ENCODE measurements around the gene SPEN.
"Not testable (repeated sequence)": the region's sequence is repeated elsewhere in the genome, so short reads cannot be mapped to it uniquely, and the experiment has no call there.

Gene SPEN

DNA sequence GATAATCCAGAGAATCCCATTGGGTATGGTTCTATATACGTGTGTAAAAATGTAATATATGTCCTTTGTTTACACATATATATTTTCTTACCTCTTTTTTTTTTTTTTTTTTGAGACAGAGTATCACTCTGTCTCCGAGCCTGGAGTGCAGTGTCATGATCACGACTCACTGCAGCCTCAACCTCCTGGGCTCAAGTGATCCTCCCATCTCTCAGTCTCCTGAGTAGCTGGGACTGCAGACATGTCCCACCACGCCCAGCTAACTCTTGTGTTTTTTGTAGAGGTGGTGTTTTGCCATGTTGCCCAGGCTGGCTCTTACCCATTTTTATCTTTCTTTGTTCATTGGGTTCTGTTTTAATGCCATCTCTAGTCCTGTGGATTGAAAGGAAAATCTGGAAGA, 68.9 kb downstream of the SPEN start:
- Mint-ChIP-seq H3K27ac (peak overlapping the region; percentile 41), H3K4me3 (peak overlapping the region; percentile 62), H3K4me1 (ENCODE audit: low read depth) (peaks cover 28% of the 10 kb centered on the region), H3K36me3 (ENCODE audit: low read depth) (peaks cover 51% of the 10 kb centered on the region), H3K27me3 (ENCODE audit: low read depth) (no peaks in the 10 kb centered on the region), H3K9me3 (no peaks in the 10 kb centered on the region)
- DNase-seq (ENCODE audit: low spot score) = no peak

DNA sequence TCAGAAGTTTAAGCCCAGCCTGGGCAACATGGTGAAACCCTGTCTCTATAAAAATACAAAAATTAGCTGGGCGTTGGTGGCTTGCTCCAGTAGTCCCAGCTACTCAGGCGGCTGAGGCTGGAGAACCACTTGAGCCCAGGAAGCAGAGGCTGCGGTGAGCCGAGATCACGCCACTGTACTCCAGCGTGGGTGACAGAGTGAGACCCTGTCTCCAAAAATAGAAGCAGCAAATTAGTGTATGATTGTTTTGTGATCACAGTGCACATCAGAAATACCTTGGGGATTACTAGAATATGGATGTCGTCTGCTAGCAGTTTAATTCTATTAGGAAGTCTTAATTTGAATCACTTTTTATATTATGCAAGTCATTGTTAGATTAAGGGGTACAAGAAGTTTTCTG, 69.4 kb downstream of the SPEN start:
- H3K27me3 Mint-ChIP-seq (ENCODE audit: low read depth) = no peaks in the 10 kb centered on the region
- H3K4me1 Mint-ChIP-seq (ENCODE audit: low read depth) = peaks cover 28% of the 10 kb centered on the region
- peaks cover 53% of the 10 kb centered on the region for H3K36me3 Mint-ChIP-seq (ENCODE audit: low read depth)
- H3K27ac Mint-ChIP-seq = no peak overlapping the region
- peak overlapping the region; percentile 5 for H3K4me3 Mint-ChIP-seq
- H3K9me3 Mint-ChIP-seq = no peaks in the 10 kb centered on the region
- no peak for DNase-seq (ENCODE audit: low spot score)

DNA sequence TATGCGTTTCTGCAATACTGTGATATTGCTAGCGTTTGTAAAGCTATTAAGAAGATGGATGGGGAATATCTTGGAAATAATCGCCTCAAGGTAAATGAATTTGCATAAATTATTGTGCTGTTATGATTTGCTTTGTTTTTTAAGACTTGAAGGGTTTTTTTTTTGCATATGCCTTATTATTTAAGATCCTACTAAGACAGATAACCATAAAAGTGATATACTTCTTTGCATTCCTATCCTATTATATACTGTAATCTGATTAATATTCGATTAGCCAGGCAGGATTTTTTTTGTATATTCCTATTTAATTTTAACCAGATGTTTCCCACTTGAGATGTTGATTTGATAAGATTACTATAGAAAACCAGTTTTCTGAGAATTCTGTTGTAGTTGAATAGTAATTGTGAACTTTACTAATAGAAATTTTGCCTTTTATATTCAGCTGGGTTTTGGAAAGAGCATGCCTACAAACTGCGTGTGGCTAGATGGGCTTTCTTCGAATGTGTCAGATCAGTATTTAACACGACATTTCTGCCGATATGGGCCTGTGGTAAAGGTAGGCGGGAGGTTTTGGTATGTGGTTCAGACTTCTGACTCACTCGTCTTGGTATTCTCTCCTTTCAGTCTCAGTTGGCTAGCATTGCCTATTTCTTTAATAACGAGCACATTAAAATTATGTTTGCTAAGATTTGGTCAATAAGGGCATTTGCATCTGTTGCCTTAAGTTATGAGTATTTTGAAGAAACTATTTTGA, 71.6 kb downstream of the SPEN start:
- H3K36me3 Mint-ChIP-seq (ENCODE audit: low read depth) = peaks cover 53% of the 10 kb centered on the region
- peak overlapping the region; percentile 45 for H3K4me3 Mint-ChIP-seq
- H3K4me1 Mint-ChIP-seq (ENCODE audit: low read depth) = peaks cover 28% of the 10 kb centered on the region
- peak; percentile 84 for DNase-seq (ENCODE audit: low spot score)
- H3K27me3 Mint-ChIP-seq (ENCODE audit: low read depth) = no peaks in the 10 kb centered on the region
- peak overlapping the region; percentile 17 for H3K27ac Mint-ChIP-seq
- no peaks in the 10 kb centered on the region for H3K9me3 Mint-ChIP-seq

DNA sequence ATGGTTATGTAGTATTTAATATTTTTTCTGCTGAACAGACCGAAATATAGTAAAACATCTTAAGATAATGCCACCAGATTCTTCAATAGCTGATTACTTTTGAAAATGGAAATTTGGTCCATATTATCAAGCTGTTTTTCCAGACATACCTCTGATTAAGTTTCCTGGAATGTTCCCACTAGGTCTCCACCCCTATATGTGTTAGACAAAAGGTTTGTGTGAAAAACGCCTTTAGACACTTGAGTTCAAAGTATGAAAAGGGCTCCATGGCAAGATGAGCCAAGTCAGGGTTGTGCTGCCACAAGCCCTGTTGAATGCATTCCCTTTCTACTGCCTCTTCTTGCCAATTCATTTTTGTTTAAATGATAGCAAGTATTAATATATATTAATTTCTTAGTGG, 75.7 kb downstream of the SPEN start:
- Mint-ChIP-seq H3K4me3 (no peak overlapping the region), H3K27ac (no peak overlapping the region), H3K4me1 (ENCODE audit: low read depth) (peaks cover 15% of the 10 kb centered on the region), H3K36me3 (ENCODE audit: low read depth) (peaks cover 47% of the 10 kb centered on the region), H3K9me3 (no peaks in the 10 kb centered on the region), H3K27me3 (ENCODE audit: low read depth) (no peaks in the 10 kb centered on the region)
- no peak for DNase-seq (ENCODE audit: low spot score)

DNA sequence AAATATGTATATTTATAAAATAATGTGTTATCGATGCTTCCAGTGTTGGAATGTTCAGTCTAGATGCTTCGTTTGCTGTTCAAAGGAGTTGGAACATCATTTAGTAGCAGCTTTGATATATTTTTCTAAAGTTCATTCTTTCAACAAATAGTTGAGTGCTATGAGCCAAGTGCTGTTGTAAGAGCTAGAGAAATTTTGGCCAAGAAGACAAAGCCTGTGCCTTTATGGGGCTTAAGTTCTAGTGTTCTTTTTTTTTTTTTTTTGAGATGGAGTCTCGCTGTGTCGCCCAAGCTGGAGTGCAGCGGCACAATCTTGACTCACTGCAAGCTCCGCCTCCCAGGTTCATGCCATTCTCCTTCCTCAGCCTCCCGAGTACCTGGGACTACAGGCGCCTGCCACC, 78.9 kb downstream of the SPEN start:
- not testable (repeated sequence) for H3K4me3 Mint-ChIP-seq; H3K27me3 Mint-ChIP-seq (ENCODE audit: low read depth); H3K27ac Mint-ChIP-seq; H3K4me1 Mint-ChIP-seq (ENCODE audit: low read depth); H3K9me3 Mint-ChIP-seq; DNase-seq (ENCODE audit: low spot score)
- H3K36me3 Mint-ChIP-seq (ENCODE audit: low read depth) = peaks cover 61% of the 10 kb centered on the region

DNA sequence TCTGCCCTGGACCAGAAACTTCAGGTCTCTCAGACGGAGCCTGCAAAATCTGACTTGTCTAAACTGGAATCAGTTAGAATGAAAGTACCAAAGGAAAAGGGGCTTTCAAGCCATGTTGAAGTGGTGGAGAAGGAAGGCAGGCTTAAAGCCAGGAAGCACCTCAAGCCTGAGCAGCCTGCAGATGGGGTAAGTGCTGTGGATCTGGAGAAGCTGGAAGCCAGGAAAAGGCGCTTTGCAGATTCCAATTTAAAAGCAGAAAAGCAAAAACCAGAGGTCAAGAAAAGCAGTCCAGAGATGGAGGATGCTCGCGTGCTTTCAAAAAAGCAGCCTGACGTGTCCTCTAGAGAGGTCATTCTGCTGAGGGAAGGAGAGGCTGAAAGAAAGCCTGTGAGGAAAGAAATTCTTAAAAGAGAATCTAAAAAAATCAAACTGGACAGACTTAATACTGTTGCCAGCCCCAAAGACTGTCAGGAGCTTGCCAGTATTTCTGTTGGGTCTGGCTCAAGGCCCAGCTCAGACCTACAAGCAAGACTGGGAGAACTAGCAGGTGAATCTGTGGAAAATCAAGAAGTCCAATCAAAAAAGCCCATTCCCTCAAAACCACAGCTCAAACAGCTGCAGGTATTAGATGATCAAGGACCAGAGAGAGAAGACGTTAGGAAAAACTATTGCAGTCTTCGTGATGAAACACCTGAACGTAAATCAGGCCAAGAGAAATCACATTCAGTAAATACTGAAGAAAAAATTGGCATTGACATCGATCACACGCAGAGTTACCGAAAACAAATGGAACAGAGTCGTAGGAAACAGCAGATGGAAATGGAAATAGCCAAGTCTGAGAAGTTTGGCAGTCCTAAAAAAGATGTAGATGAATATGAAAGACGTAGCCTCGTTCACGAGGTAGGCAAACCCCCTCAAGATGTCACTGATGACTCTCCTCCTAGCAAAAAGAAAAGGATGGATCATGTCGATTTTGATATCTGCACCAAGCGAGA, 81.8 kb downstream of the SPEN start:
- no peak overlapping the region for H3K4me3 Mint-ChIP-seq
- H3K9me3 Mint-ChIP-seq = no peaks in the 10 kb centered on the region
- DNase-seq (ENCODE audit: low spot score) = no peak
- H3K36me3 Mint-ChIP-seq (ENCODE audit: low read depth) = peaks cover 68% of the 10 kb centered on the region
- no peak overlapping the region for H3K27ac Mint-ChIP-seq
- H3K27me3 Mint-ChIP-seq (ENCODE audit: low read depth) = no peaks in the 10 kb centered on the region
- H3K4me1 Mint-ChIP-seq (ENCODE audit: low read depth) = no peaks in the 10 kb centered on the region

DNA sequence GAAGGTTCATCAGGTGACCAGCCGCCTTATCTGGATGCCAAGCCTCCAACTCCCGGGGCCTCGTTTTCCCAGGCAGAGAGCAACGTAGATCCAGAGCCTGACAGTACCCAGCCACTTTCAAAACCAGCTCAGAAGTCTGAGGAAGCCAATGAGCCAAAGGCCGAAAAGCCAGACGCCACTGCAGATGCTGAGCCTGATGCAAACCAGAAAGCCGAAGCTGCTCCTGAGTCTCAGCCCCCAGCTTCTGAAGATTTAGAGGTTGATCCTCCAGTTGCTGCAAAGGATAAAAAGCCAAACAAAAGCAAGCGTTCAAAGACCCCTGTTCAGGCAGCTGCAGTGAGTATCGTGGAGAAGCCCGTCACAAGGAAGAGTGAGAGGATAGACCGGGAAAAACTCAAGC, 83.9 kb downstream of the SPEN start:
- Mint-ChIP-seq H3K9me3 (no peaks in the 10 kb centered on the region), H3K27me3 (ENCODE audit: low read depth) (no peaks in the 10 kb centered on the region), H3K27ac (no peak overlapping the region), H3K36me3 (ENCODE audit: low read depth) (peaks cover 81% of the 10 kb centered on the region), H3K4me3 (no peak overlapping the region), H3K4me1 (ENCODE audit: low read depth) (no peaks in the 10 kb centered on the region)
- DNase-seq (ENCODE audit: low spot score) = no peak

DNA sequence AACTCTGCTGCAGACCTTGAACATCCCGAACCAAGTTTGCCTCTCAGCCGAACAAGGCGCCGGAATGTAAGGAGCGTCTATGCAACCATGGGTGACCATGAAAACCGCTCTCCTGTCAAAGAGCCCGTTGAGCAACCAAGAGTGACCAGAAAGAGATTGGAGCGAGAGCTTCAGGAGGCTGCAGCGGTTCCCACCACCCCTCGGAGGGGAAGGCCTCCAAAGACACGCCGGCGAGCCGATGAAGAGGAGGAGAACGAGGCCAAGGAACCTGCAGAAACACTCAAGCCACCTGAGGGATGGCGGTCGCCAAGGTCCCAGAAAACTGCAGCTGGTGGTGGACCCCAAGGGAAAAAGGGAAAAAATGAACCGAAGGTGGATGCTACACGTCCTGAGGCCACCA, 84.4 kb downstream of the SPEN start:
- Mint-ChIP-seq H3K27ac (no peak overlapping the region), H3K4me1 (ENCODE audit: low read depth) (no peaks in the 10 kb centered on the region), H3K36me3 (ENCODE audit: low read depth) (peaks cover 83% of the 10 kb centered on the region), H3K27me3 (ENCODE audit: low read depth) (no peaks in the 10 kb centered on the region), H3K9me3 (no peaks in the 10 kb centered on the region), H3K4me3 (no peak overlapping the region)
- DNase-seq (ENCODE audit: low spot score) = no peak

DNA sequence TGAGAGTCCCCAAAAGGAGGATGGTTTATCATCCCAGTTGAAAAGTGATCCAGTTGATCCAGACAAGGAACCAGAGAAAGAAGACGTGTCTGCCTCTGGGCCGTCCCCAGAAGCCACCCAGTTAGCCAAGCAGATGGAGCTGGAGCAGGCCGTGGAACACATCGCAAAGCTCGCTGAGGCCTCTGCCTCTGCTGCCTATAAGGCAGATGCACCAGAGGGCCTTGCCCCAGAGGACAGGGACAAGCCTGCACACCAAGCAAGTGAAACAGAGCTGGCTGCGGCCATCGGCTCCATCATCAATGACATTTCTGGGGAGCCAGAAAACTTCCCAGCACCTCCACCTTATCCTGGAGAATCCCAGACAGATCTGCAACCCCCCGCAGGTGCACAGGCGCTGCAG, 85.1 kb downstream of the SPEN start:
- Mint-ChIP-seq H3K36me3 (ENCODE audit: low read depth) (peaks cover 86% of the 10 kb centered on the region), H3K27me3 (ENCODE audit: low read depth) (no peaks in the 10 kb centered on the region), H3K9me3 (no peaks in the 10 kb centered on the region), H3K27ac (no peak overlapping the region), H3K4me3 (no peak overlapping the region), H3K4me1 (ENCODE audit: low read depth) (peaks cover 3% of the 10 kb centered on the region)
- DNase-seq (ENCODE audit: low spot score) = no peak

DNA sequence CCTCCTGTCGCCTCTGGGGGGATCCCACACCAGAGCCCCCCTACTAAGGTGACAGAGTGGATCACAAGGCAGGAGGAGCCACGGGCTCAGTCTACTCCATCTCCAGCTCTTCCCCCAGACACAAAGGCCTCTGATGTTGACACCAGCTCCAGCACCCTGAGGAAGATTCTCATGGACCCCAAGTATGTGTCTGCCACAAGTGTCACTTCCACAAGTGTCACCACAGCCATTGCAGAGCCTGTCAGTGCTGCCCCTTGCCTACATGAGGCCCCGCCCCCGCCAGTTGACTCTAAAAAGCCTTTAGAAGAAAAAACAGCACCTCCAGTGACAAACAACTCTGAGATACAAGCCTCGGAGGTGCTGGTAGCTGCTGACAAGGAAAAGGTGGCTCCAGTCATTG, 86.2 kb downstream of the SPEN start:
- no peak for DNase-seq (ENCODE audit: low spot score)
- H3K4me1 Mint-ChIP-seq (ENCODE audit: low read depth) = peaks cover 3% of the 10 kb centered on the region
- H3K36me3 Mint-ChIP-seq (ENCODE audit: low read depth) = peaks cover 82% of the 10 kb centered on the region
- H3K27ac Mint-ChIP-seq = no peak overlapping the region
- H3K27me3 Mint-ChIP-seq (ENCODE audit: low read depth) = no peaks in the 10 kb centered on the region
- no peaks in the 10 kb centered on the region for H3K9me3 Mint-ChIP-seq
- H3K4me3 Mint-ChIP-seq = no peak overlapping the region

DNA sequence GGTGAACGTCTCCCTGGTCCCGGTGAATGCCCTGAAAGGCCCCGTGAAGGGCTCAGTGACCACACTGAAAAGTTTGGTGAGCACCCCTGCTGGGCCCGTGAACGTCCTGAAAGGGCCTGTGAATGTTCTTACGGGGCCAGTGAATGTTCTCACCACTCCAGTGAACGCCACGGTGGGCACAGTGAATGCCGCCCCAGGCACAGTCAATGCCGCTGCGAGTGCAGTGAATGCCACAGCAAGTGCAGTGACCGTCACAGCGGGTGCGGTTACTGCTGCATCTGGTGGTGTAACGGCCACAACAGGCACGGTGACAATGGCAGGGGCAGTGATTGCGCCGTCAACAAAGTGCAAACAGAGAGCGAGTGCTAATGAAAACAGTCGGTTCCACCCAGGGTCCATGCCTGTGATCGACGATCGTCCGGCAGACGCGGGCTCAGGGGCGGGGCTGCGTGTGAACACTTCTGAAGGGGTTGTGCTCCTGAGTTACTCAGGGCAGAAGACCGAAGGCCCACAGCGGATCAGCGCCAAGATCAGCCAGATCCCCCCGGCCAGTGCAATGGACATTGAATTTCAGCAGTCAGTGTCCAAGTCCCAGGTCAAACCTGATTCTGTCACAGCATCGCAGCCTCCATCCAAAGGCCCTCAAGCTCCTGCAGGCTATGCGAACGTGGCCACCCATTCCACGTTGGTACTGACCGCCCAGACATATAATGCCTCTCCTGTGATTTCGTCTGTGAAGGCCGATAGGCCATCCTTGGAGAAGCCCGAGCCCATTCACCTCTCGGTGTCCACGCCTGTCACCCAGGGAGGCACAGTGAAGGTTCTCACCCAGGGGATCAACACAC, 86.9 kb downstream of the SPEN start:
- Mint-ChIP-seq H3K36me3 (ENCODE audit: low read depth) (peaks cover 80% of the 10 kb centered on the region), H3K27ac (no peak overlapping the region), H3K27me3 (ENCODE audit: low read depth) (no peaks in the 10 kb centered on the region)

DNA sequence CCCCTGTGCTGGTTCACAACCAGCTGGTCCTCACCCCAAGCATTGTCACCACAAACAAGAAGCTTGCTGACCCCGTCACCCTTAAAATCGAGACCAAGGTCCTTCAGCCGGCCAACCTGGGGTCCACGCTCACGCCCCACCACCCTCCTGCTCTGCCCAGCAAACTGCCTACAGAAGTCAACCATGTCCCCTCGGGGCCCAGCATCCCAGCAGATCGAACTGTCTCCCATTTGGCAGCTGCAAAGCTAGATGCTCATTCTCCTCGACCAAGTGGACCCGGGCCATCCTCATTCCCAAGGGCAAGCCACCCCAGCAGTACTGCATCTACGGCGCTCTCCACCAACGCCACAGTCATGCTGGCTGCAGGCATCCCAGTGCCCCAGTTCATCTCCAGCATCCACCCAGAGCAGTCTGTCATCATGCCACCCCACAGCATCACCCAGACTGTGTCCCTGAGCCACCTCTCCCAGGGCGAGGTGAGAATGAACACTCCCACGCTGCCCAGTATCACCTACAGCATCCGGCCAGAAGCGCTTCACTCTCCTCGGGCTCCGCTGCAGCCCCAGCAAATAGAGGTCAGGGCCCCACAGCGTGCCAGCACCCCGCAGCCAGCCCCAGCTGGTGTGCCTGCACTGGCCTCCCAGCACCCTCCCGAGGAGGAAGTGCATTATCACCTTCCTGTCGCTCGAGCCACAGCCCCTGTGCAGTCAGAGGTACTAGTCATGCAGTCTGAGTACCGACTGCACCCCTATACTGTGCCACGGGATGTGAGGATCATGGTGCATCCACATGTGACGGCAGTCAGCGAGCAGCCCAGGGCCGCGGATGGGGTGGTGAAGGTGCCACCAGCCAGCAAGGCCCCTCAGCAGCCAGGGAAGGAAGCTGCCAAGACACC, 87.8 kb downstream of the SPEN start:
- H3K4me1 Mint-ChIP-seq (ENCODE audit: low read depth) = peaks cover 3% of the 10 kb centered on the region
- H3K27ac Mint-ChIP-seq = no peak overlapping the region
- H3K27me3 Mint-ChIP-seq (ENCODE audit: low read depth) = no peaks in the 10 kb centered on the region

More for the DNA sequence above, 86.9 kb downstream of the SPEN start:
- H3K4me3 Mint-ChIP-seq = no peak overlapping the region
- no peaks in the 10 kb centered on the region for H3K9me3 Mint-ChIP-seq
- peaks cover 3% of the 10 kb centered on the region for H3K4me1 Mint-ChIP-seq (ENCODE audit: low read depth)
- no peak for DNase-seq (ENCODE audit: low spot score)

DNA sequence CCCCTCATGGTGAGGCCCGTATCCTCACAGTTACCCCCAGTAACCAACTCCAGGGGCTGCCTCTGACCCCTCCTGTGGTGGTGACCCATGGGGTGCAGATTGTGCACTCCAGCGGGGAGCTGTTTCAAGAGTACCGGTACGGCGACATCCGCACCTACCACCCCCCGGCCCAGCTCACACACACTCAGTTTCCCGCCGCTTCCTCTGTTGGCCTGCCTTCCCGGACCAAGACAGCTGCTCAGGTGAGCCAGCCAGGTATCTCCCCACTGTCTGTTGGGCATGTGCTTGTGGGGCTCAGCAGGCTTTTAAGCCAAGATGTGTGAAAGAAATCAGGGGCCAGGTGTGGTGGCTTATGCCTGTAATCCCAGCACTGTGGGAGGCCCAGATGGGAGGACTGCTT, 88.5 kb downstream of the SPEN start:
- Mint-ChIP-seq H3K27me3 (ENCODE audit: low read depth) (no peaks in the 10 kb centered on the region), H3K4me1 (ENCODE audit: low read depth) (peaks cover 3% of the 10 kb centered on the region), H3K9me3 (no peaks in the 10 kb centered on the region), H3K36me3 (ENCODE audit: low read depth) (peaks cover 71% of the 10 kb centered on the region), H3K4me3 (no peak overlapping the region), H3K27ac (no peak overlapping the region)
- DNase-seq (ENCODE audit: low spot score) = no peak

More for the DNA sequence above, 87.8 kb downstream of the SPEN start:
- no peaks in the 10 kb centered on the region for H3K9me3 Mint-ChIP-seq
- no peak overlapping the region for H3K4me3 Mint-ChIP-seq
- H3K36me3 Mint-ChIP-seq (ENCODE audit: low read depth) = peaks cover 76% of the 10 kb centered on the region
- no peak for DNase-seq (ENCODE audit: low spot score)

Measured in T-helper 2 cell treated with Interferon-gamma antibody and Interleukin-4, amounts not matched to agents 5 μg/mL and 100 μg/mL, for 36 hours (primary cell).